K562 (cell line): ENCODE measurements around the gene NT5DC4. TPM values are rescaled to one million over a fixed set of nuclear protein-coding genes. Genes with fewer than 3 reads are reported as not detected.

Source experiments
- ATAC-seq: fragments of 200-7000 bp; cut with Tn5 transposase; 3 replicates; pipeline ENCODE4 v1.9.1; 2020; ENCODE audit warnings: moderate library complexity
- BruUV-seq: library from RNA; stranded (reverse); fragments of 400-500 nt; replicated peaks from 2 replicates; lab custom pipeline; 2021; lab: Mats Ljungman, UMichigan
- CTCF ChIA-PET: fragments of 300-600 bp; formaldehyde crosslinking; extraction: SDS; loops from one replicate; lab custom pipeline; 2021; ENCODE audit warnings: low intra/inter-chr PET ratio; lab: Yijun Ruan, JAX
- POLR2A ChIA-PET: fragments of 300-600, 350-650 bp; sonication (Branson Sonifier 250); formaldehyde crosslinking; extraction: SDS; loops from one replicate; lab custom pipeline; 2021; ENCODE audit warnings: antibody characterized with exemption, inconsistent platforms; lab: Yijun Ruan, JAX
- DNase-seq, 4 experiments: peaks; one replicate each; pipeline versions ENCODE4 v3.0.0 to v3.0.0-alpha.2; 2011 to 2018; ENCODE audit warnings: low spot score in 3 of 4, mixed read lengths in 3 of 4; ENCODE audit errors: extremely low read depth in 1 of 4
- FAIRE-seq: peaks from 2 replicates; lab custom pipeline; 2011; peaks lifted over from hg19 to GRCh38; lab: Jason Lieb, UNC
- H2AFZ ChIP-seq: 2 replicates; pipeline ENCODE4 v1.6.0; 2011; ENCODE audit warnings: low read depth, low read length, control low read depth, inconsistent platforms
- H3K27ac ChIP-seq: fragments of 200-600 bp; 3 replicates; pipeline ENCODE4 v1.8.0; 2011; ENCODE audit warnings: low read depth, mild to moderate bottlenecking, control low read depth, inconsistent platforms, low read length, moderate library complexity, mixed read lengths; ENCODE audit errors: extremely low read depth
- H3K27me3 ChIP-seq, 2 experiments: fragments of 300-600 bp in 1 of 2; 2 replicates in 1 of 2; 3 replicates in 1 of 2; pipeline versions ENCODE4 v1.6.0 to v1.8.0; 2011; ENCODE audit warnings: inconsistent platforms in 2 of 2, low read length in 2 of 2, mild to moderate bottlenecking in 1 of 2, mixed read lengths in 1 of 2, moderate library complexity in 1 of 2; ENCODE audit not compliant: control insufficient read depth in 2 of 2, insufficient read depth in 2 of 2
- H3K36me3 ChIP-seq: fragments of 300-600 bp; 3 replicates; pipeline ENCODE4 v1.8.0; 2011; ENCODE audit warnings: mild to moderate bottlenecking, low read length, inconsistent platforms; ENCODE audit not compliant: control insufficient read depth, insufficient read depth
- H3K4me1 ChIP-seq, 2 experiments: fragments of 200-600 bp in 1 of 2; replicated peaks in 1 of 2; 2 replicates in 1 of 2; 3 replicates in 1 of 2; pipeline versions ENCODE4 v1.5.1 to v1.8.0; 2011; ENCODE audit warnings: inconsistent platforms in 2 of 2, low read length in 2 of 2, mild to moderate bottlenecking in 1 of 2, mixed read lengths in 1 of 2, moderate library complexity in 1 of 2; ENCODE audit not compliant: control insufficient read depth in 2 of 2, insufficient read depth in 2 of 2
- H3K4me2 ChIP-seq: 2 replicates; pipeline ENCODE4 v1.6.1; 2011; ENCODE audit warnings: low read length, control low read depth, inconsistent platforms, mixed read lengths; ENCODE audit not compliant: insufficient read depth
- H3K4me3 ChIP-seq: fragments of 200-600 bp; sonication (generic), shearing (Covaris generic); 2 replicates; pipeline ENCODE4 v1.5.1; 2016; ENCODE audit warnings: control low read depth, inconsistent platforms
- H3K79me2 ChIP-seq: fragments of 200-600 bp; 3 replicates; pipeline ENCODE4 v1.8.0; 2011; ENCODE audit warnings: low read length, inconsistent platforms; ENCODE audit not compliant: control insufficient read depth, insufficient read depth
- H3K9ac ChIP-seq, 2 experiments: 2 replicates each; pipeline versions ENCODE4 v1.6.0 to v1.6.1; 2011; ENCODE audit warnings: low read depth in 2 of 2, low read length in 2 of 2, control low read depth in 1 of 2, inconsistent platforms in 1 of 2, mild to moderate bottlenecking in 1 of 2, mixed read lengths in 1 of 2; ENCODE audit not compliant: insufficient read depth in 1 of 2
- H3K9me1 ChIP-seq: one replicate; pipeline ENCODE4 v1.6.0; 2011; ENCODE audit warnings: inconsistent platforms, mild to moderate bottlenecking, low read length, moderate library complexity; ENCODE audit not compliant: control insufficient read depth, insufficient read depth
- H3K9me3 ChIP-seq: replicated peaks from 2 replicates; pipeline ENCODE4 v1.5.1; 2011; ENCODE audit warnings: low read depth, low read length, inconsistent platforms; ENCODE audit not compliant: control insufficient read depth, insufficient read depth
- H4K20me1 ChIP-seq: replicated peaks from 2 replicates; pipeline ENCODE4 v1.6.1; 2011; ENCODE audit warnings: low read length, inconsistent platforms, mixed read lengths; ENCODE audit not compliant: control insufficient read depth, insufficient read depth
- BACH1 ChIP-seq: fragments of 200-800 bp; sonication (Bioruptor generic); IDR thresholded peaks from 2 replicates; pipeline ENCODE4 v1.6.1; 2016; ENCODE audit warnings: missing genetic modification characterization, missing compliant biosample characterization
- KDM1A ChIP-seq, 2 experiments: fragments of 450-650 bp; IDR thresholded peaks; 2 replicates each; pipeline ENCODE4 v1.6.1; 2016; ENCODE audit warnings: mild to moderate bottlenecking in 2 of 2
- NFIC ChIP-seq: fragments of 450-650 bp; IDR thresholded peaks from 2 replicates; pipeline ENCODE4 v1.6.1; 2017; ENCODE audit warnings: mild to moderate bottlenecking, inconsistent platforms
- POU5F1 ChIP-seq: fragments of 150-350 bp; IDR thresholded peaks from 2 replicates; pipeline ENCODE4 v1.6.1; 2014; ENCODE audit warnings: borderline replicate concordance, low read length, low read depth, mild to moderate bottlenecking; ENCODE audit not compliant: partially characterized antibody
- THRA ChIP-seq: fragments of 450-650 bp; IDR thresholded peaks from 2 replicates; pipeline ENCODE4 v1.6.1; 2017; ENCODE audit warnings: mild to moderate bottlenecking, moderate library complexity
- ZNF140 ChIP-seq: fragments of 250-450 bp; sonication (Bioruptor Pico); IDR thresholded peaks from 2 replicates; pipeline ENCODE4 v1.8.0; 2021; ENCODE audit warnings: moderate library complexity, mild to moderate bottlenecking, inconsistent platforms
- ZNF324 ChIP-seq: fragments of 250-450 bp; sonication (Bioruptor Pico); IDR thresholded peaks from 2 replicates; pipeline ENCODE4 v1.4.0; 2020; ENCODE audit warnings: mild to moderate bottlenecking
- ZNF778 ChIP-seq: fragments of 450-650 bp; formaldehyde crosslinking; IDR thresholded peaks from 2 replicates; pipeline ENCODE4 v1.4.0; 2020; ENCODE audit warnings: mild to moderate bottlenecking, moderate library complexity
- WGBS: fragments of 100-300 bp; shearing (Covaris generic); methylation state at CpG from one replicate; pipeline ENCODE4 v1.1.6; 2016; ENCODE audit warnings: low coverage, mixed read lengths; ENCODE audit not compliant: insufficient coverage; ENCODE audit errors: missing lambda C conversion rate; 5-methylcytosine and 5-hydroxymethylcytosine counted together
- in situ Hi-C: fragments of 300-500 bp; cut with MboI; formaldehyde crosslinking; loops from 4 replicates; pipeline ENCODE4 v1.15.0; 2018; ENCODE audit warnings: inconsistent platforms, mixed read lengths
- intact Hi-C: fragments of 100-400 bp; cut with micrococcal nuclease; formaldehyde crosslinking; loops from 2 replicates; pipeline ENCODE4 v1.14.2; 2022
- polyA plus RNA-seq, 8 experiments: library from polyadenylated mRNA; depleted of rRNA in 4 of 8; stranded (reverse) in 5 of 8; unstranded in 3 of 8; fragments of >200 nt; fragmentation: Nextera tagmentation in 2 of 8; fragmentation: Illumina TruSeq in 1 of 8; extraction: Ambion mirVana in 2 of 8; extraction: Trizol in 1 of 8; gene quantifications; 2 replicates each; pipeline versions ENCODE4 v1.2.1 to v1.2.3, GENCODE V29; 2011 to 2014; ENCODE audit warnings: inconsistent platforms in 1 of 8, missing spikeins in 1 of 8
- total RNA-seq, 7 experiments: library from RNA; depleted of rRNA in 6 of 7; stranded (reverse); fragments of >200 nt in 6 of 7; fragmentation: Illumina TruSeq in 2 of 7; extraction: Trizol in 2 of 7; gene quantifications; 2 replicates each; pipeline versions ENCODE4 v1.2.1 to v1.2.3, GENCODE V29; 2011 to 2021; ENCODE audit warnings: low replicate concordance in 1 of 7

Gene NT5DC4
- total and polyA plus RNA-seq, 9 of the 15 experiments (the other 6 are each of a cell fraction or from before 2014, with no cell fraction given), result 0.44 to 6.9 (median 2.5) TPM

- POLR2A ChIA-PET, result interaction anchor here (1.1 to 1.9 kb wide), 3 partner anchors 54 to 67 kb away, joined by 3 to 7 read pairs (median 5); partner anchors contain the start of gene SLC20A1
- no peaks in the 10 kb centered on the region for H3K79me2 ChIP-seq
Observed at GRCh38 chr2:112712465-112712864, 8.4 kb upstream of the NT5DC4 start.

More at GRCh38 chr2:112712465-112712864, 8.4 kb upstream of the NT5DC4 start:
- Histone ChIP-seq H3K36me3 (no peaks in the 10 kb centered on the region), H3K4me2 (peak overlapping the region; percentile 69), H3K27me3 (no peaks in the 10 kb centered on the region), H3K4me3 (no peak overlapping the region), H2AFZ (peak overlapping the region; percentile 74), H4K20me1 (no peaks in the 10 kb centered on the region), H3K9me3 (peaks cover 1% of the 10 kb centered on the region; the same call in 1 of the 2 replicates), H3K4me1 (peaks cover 35 to 42% of the 10 kb centered on the region in 2 experiments), H3K9me1 (no peaks in the 10 kb centered on the region), H3K27ac (peak overlapping the region; percentile 10; the same call in 1 of the 3 replicates), H3K9ac (peak overlapping the region; percentile 19 to 59; a peak in 2 of 4 replicates)
- FAIRE-seq (no peak), ATAC-seq (peak; percentile 7; the same call in 2 of the 3 replicates), DNase-seq (peak in 2 of 4 experiments; percentile 38 to 61)
- 18% methylated on average over 3 of the region's 3 CpGs for WGBS
- CTCF ChIA-PET, result no interaction called here
- in situ Hi-C loops (no loop called here), intact Hi-C loops (no loop called here)
- TF ChIP-seq POU5F1 (no peak), BACH1 (no peak), ZNF324 (CRISPR knock-in tag) (no peak), ZNF778 (CRISPR knock-in tag) (no peak), THRA (no peak), NFIC (no peak), KDM1A (IDR thresholded peaks at IDR 0.05) (0 out of 4 replicates have a peak, but pooled peaks of 1 of the 2 experiments have one; percentile 43), ZNF140 (CRISPR knock-in tag) (no peak)
- no TSS peak for BruUV-seq
